WI38 (cell line): ENCODE results near the gene ADPGK.

ENCODE experiments used
- H3K4me3 ChIP-seq: 2 replicates; pipeline ENCODE4 v1.5.1; 2011; ENCODE audit warnings: low read depth, mild to moderate bottlenecking, control low read depth, low read length
- CTCF ChIP-seq: IDR thresholded peaks from 2 replicates; pipeline ENCODE4 v1.5.1; 2012; ENCODE audit warnings: low read depth, mild to moderate bottlenecking, control low read depth, low read length

ADPGK gene

GRCh38 chr15:72751751-72752455 lies 31.7 kb downstream of the ADPGK start:
- no peak for TF ChIP-seq CTCF
- no peak overlapping the region for H3K4me3 ChIP-seq

GRCh38 chr15:72749700-72750099 lies 33.9 kb downstream of the ADPGK start:
- no peak overlapping the region for H3K4me3 ChIP-seq
- TF ChIP-seq CTCF: no peak

GRCh38 chr15:72740219-72740618 lies 43.3 kb downstream of the ADPGK start:
- H3K4me3 ChIP-seq: no peak overlapping the region
- TF ChIP-seq CTCF: no peak

GRCh38 chr15:72737723-72738122 lies 45.8 kb downstream of the ADPGK start:
- H3K4me3 ChIP-seq: no peak overlapping the region
- no peak for TF ChIP-seq CTCF

GRCh38 chr15:72737061-72737460 lies 46.5 kb downstream of the ADPGK start:
- no peak for TF ChIP-seq CTCF

GRCh38 chr15:72735111-72735510 lies 48.4 kb downstream of the ADPGK start:
- no peak overlapping the region for H3K4me3 ChIP-seq
- no peak for TF ChIP-seq CTCF

More at GRCh38 chr15:72737061-72737460, 46.5 kb downstream of the ADPGK start:
- no peak overlapping the region for H3K4me3 ChIP-seq

- no peak for TF ChIP-seq CTCF
- no peak overlapping the region for H3K4me3 ChIP-seq
Measured at GRCh38 chr15:72733941-72734738, 49.4 kb downstream of the ADPGK start.
